GM21528 (cell line): ENCODE measurements around the gene DENND2A.
"Not testable (repeated sequence)": the region's sequence is repeated elsewhere in the genome, so short reads cannot be mapped to it uniquely, and the experiment has no call there.

Experiments
- ATAC-seq: cut with Tn5 transposase; IDR thresholded peaks from one replicate; pipeline ENCODE4 v1.9.1; 2021; ENCODE audit warnings: mild to moderate bottlenecking, moderate library complexity; ENCODE audit not compliant: unreplicated experiment, low FRiP score

DENND2A gene

GRCh38 chr7:140650367-140650766 is 9.8 kb upstream of the DENND2A start:
- ATAC-seq, result no peak

GRCh38 chr7:140649556-140650205 is 9.1 kb upstream of the DENND2A start:
- ATAC-seq, result no peak

- ATAC-seq, result peak; percentile 68
Observed at GRCh38 chr7:140646931-140647647, 6.5 kb upstream of the DENND2A start.

GRCh38 chr7:140645166-140645900 is 4.7 kb upstream of the DENND2A start:
- ATAC-seq, result no peak

- ATAC-seq, result not testable (repeated sequence)
Observed at GRCh38 chr7:140644761-140645160, 4.1 kb upstream of the DENND2A start.

GRCh38 chr7:140643416-140643815 is 2.8 kb upstream of the DENND2A start:
- no peak for ATAC-seq

- ATAC-seq, result no peak
Observed at GRCh38 chr7:140641524-140642195, 1.0 kb upstream of the DENND2A start.

GRCh38 chr7:140640060-140640637 is 464 bp downstream of the DENND2A start:
- no peak for ATAC-seq

- no peak for ATAC-seq
Observed at GRCh38 chr7:140639366-140640053, 1.1 kb downstream of the DENND2A start.

GRCh38 chr7:140638173-140638791 is 2.3 kb downstream of the DENND2A start:
- no peak for ATAC-seq

- no peak for ATAC-seq
Observed at GRCh38 chr7:140637400-140637799, 3.2 kb downstream of the DENND2A start.

GRCh38 chr7:140635816-140636215 is 4.8 kb downstream of the DENND2A start:
- no peak for ATAC-seq

GRCh38 chr7:140635345-140635744 is 5.3 kb downstream of the DENND2A start:
- no peak for ATAC-seq

GRCh38 chr7:140631602-140632001 is 9.0 kb downstream of the DENND2A start:
- no peak for ATAC-seq

- no peak for ATAC-seq
Observed at GRCh38 chr7:140631021-140631420, 9.6 kb downstream of the DENND2A start.

GRCh38 chr7:140625908-140626868 is 14.4 kb downstream of the DENND2A start:
- ATAC-seq, result no peak

- ATAC-seq, result not testable (repeated sequence)
Observed at GRCh38 chr7:140625192-140625558, 15.4 kb downstream of the DENND2A start.

GRCh38 chr7:140624392-140625191 is 16.0 kb downstream of the DENND2A start:
- ATAC-seq, result no peak
